Fibroblast of peridontal ligament (primary cell): Measurements from ENCODE around the gene HPS4.
A peak's percentile ranks its signal among the peaks of the same experiment; 100 is the strongest.
"Not testable (repeated sequence)": the region's sequence is repeated elsewhere in the genome, so short reads cannot be mapped to it uniquely, and the experiment has no call there.

Experiments used
- DNase-seq: peaks from one replicate; pipeline ENCODE4 v3.0.0-alpha.2; 2010; ENCODE audit errors: extremely low read depth

HPS4 gene

DNA sequence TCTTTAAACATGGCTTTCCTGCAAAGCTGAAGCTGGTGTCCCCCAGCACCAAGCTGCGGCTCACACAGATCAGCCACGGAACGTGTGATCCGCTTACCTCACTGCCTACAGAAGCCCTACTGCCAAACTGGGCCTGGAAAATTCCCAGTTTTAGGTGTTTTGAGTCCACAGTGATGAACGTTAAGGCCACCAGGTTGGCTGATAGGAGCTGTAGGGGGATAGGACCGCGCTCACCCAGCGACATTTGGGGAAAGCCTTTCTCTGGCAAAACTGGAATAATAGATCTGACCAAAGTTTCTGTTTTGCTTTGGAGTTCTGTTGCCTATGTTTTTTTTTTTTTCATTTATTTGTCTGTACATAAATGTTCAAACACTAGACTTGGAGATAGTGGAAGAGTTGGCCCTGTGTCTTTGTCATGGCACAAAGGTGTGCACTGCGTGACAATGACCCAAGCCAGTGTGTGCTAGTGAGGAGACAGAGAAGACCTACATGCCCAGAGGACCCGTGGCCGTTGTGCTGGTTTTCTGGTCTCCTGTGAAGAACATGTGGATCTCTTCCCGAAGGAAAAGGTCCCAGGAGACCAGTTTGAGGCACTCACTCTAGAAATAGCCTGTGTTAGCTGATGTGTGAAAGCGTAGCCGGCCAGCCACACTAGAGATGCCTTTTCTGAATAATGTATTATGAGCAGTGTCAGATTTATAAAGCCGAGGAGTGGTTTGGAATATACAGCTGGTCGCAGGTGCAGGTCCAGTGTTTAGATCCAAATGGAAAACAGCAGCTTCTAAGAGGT lies 39.5 kb downstream of the HPS4 start:
- no peak for DNase-seq

DNA sequence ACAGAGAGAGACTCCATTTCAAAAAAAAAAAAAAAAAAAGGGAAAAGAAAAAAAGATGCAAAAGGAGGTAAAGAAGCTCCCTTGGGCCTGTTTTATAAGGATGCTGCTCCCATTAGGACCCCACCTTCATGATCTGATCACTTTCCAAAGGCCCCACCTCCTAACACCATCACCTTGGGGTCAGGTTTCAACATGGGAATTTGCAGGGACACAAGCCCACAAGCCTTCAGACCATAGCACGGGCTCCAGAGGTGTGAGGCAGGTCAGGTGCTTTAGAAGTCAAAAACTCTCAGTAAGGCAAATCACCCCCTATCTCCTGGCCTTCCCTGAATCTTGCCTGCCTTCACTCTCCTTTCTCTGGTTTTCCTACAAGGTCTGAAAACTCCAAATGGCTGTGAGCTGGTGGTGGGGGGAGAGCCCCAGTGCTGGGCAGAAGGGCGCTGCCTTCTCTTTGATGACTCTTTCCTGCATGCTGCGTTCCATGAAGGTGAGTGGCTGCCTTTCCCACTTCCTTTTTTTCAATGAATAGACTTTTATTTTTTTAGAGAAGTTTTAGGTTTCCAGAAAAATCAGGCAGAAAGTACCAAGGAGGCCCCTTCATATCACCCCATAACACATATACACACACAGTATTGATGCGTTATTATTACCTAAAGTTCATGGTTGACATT lies 41.4 kb downstream of the HPS4 start:
- no peak for DNase-seq

DNA sequence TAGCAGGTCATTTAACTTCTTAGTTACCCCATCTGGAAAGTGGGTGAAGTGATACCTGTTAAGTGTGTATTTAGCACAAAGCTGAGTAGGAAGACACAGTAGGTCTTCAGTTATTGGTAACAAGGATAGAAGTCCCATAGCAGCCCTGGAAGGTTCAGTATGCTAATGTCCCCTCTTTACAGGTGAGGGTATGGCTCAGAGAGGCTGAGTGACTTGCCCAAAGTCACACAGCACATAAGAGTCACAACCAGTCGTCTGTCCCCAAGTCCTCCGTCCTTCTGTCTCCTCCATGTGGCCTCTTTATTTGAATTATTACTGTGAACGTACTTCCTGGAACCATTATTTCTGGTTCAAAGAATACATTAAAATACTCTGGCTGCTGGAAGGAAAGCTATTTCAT lies 44.0 kb downstream of the HPS4 start:
- DNase-seq, result no peak

DNA sequence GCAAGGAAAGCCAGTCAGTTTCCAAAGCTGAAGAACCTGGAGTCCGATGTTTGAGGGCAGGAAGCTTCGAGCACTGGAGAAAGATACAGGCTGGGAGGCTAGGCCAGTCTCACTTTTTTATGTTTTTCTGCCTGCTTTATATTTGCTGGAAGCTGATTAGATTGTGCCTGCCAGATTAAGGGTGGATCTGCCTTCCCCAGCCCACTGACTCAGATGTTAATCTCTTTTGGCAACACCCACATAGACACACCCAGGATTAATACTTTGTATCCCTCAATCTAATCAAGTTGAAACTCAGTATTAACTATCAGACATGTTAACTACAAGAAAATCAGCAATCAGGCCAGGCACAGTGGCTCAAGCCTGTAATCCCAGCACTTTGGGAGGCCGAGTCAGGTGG lies 44.8 kb downstream of the HPS4 start:
- DNase-seq, result not testable (repeated sequence)

DNA sequence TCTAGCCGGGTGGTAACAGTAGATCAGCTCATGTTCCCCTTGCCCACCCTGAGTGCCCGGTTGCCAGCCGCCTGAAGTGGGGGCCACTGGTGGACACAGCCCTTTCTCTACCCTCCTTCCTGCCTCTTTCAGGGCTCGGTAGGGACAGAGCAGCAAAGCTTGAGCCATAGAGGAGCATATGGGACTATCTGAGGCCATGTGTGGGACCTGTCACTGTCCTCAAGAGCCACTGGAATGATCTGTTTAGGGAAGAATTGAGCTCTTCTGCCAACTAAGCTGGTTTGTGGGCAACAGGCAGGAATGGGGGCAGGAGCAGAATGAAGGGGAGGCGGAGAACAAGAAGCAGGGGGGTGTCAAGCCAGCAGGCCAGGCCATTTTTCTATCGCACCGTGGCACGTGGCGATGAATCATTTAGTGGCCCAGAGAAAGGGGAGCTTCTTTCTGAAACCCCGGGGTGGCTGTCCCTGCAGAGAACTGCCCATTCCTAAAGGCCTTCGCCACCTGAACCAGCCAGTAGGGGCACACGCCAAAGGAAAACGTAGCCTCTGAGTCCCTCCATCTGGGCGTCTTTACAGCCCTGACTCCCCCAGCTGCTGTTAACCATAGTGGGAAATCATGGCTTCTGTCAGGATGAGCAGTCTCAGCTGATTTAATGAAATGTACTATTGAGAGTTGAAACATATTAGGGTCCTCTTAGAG lies 45.7 kb downstream of the HPS4 start:
- no peak for DNase-seq

DNA sequence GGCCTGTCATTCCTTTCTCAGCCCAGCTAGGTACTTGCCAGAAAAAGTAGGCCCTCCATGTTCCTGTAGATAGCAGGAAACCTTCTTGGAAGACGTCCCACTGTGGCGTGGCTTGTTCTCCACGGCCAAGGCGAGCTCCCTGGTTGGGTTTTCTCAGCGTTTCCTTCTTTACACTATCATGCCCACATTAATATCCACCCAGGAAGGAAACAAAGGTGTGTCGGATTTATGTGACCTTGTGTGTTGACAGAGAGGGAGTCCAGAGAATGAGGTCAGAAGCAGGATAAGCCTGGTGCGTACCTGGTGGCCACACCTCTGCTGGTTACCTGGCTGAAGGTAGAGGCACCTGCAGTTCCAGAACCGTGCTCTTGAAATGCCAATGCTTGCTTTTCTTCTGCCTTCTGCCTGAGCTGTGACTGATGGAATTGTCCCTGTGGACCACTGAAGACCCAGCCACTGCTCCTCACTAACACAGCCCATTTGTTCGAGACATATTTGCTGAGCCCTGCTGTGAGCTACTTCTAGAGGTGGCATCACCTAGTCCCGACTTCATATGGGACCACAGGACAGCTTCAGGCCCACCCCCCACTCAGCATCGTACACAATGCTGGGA lies 46.6 kb downstream of the HPS4 start:
- DNase-seq, result no peak

DNA sequence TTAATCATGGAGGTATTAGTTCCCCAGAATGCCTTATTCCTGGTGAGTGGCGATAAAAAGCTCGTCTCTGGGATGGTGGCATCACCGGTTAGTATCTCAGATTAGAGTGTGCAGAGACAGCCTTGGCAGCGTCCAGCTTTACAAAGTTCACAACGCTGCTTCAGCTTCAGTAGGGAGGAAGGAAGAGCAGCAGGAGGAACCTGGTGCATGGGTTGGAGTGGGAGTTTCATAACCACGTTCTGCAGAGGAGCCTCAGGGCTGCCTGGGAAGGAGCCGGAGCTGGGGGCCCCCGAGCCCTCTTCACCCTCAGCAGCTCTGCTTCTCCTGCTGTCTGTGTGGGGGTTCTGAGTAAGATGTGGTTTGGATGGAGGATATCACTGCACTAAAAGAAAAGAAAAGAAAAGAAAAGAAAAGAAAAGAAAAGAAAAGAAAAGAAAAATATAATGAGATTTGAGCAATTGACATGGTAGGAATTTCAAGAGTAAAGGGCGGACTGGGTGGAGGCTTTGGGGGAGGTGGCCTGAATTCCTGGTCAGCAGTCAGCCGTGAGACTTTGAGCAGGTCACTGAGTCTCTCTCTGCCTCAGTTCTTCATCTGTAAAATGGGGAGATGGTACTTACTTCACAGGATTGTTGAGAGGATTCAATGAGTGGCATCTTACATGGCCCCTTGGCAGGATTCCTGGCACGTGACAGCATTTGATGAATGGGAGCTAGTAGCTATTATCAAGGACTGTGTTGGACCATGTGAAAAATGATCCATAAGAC lies 48.1 kb downstream of the HPS4 start:
- DNase-seq, result no peak

DNA sequence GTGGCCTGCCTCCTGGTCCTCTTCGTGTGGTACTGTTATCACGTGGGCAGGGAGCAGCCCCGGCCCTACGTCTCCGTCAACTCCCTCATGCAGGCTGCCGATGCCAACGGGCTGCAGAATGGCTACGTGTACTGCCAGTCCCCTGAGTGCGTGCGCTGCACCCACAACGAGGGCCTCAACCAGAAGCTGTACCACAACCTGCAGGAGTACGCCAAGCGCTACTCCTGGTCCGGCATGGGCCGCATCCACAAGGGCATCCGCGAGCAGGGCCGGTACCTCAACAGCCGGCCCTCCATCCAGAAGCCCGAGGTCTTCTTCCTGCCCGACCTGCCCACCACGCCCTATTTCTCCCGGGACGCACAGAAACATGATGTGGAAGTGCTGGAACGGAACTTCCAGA lies 49.8 kb downstream of the HPS4 start:
- DNase-seq, result no peak

DNA sequence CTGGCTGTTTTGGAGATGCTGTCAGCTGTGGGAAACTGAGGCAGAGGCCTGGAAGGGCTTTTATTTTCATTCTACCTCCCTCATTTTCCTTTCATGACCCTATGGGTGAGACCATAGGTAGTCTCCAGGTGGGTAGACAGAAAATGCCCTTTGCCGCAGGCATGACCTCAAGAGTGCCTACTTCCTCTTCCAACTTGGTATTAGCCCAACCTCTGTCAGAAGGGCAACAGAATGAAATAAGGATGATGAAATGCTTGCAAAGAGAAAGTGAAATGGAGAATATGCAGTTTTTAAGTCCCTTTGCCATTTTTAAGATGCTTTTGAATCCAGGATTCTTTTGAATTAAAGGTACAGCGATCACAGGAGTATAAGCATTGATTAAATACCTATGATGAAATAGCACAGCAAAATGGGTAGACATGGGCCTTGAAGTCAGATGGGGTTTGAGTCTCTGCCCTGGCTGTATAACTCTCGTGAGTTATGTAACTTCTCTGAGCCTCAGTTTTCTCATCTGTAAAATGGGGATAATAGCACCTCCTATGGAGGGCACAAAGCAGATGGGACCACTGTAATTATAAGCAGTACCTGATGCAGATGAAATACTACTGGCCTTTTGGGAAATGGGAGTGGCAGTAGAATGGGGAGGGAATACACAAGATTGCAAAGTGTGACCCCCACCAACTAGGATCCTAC lies 50.8 kb downstream of the HPS4 start:
- DNase-seq, result no peak

DNA sequence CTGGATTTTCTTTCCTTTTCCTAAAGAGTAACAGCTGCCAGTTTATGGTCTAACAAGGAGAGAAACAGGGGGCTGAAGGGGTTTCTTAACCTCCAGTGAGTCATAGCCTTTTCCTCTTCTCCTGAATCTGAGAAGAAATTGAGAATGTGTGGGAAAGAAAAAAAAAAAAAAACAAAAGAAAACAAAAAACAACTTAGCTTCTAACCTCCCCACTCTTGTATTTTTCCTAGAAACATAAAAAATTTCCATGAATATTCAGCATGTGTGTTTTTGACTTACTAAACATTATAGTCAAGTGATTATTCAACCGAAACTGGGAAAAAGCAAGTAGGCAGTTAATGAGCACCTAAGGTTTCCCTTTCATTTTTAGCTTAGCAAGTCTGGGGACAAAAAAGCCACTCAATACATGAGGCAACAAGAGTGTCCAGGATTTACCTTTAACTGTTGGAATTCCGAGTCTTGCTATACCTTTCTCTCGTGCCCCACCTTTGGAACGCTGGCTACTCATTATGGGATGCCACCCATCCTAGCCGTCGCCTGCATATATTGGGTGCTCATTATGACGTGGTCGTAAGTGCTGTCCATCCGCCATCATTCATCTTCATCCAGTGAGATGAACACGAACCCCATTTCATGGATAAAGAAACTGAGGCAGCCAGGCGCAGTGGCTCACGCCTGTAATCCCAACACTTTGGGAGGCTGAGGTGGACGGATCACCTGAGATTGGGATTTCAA lies 52.2 kb downstream of the HPS4 start:
- no peak for DNase-seq

DNA sequence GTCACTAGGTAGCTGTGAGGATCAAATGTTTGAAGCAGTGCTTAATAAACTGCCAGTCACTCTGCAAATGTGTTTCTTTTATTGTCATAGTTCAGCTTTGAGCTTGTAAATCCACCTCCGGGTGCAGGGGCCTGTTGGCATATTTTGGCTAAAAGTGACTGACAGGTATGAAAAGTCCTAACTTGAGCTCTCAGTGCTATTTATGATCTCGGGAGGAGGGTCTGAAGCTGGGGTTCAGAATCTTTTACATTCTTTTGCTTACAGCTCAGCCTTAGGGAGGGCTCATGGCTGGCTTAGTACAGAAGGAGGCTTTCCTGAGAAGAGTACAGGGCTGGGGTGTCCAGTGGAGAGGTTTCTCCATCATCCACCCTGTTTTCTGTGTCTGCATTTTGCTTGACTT lies 53.0 kb downstream of the HPS4 start:
- DNase-seq, result no peak

DNA sequence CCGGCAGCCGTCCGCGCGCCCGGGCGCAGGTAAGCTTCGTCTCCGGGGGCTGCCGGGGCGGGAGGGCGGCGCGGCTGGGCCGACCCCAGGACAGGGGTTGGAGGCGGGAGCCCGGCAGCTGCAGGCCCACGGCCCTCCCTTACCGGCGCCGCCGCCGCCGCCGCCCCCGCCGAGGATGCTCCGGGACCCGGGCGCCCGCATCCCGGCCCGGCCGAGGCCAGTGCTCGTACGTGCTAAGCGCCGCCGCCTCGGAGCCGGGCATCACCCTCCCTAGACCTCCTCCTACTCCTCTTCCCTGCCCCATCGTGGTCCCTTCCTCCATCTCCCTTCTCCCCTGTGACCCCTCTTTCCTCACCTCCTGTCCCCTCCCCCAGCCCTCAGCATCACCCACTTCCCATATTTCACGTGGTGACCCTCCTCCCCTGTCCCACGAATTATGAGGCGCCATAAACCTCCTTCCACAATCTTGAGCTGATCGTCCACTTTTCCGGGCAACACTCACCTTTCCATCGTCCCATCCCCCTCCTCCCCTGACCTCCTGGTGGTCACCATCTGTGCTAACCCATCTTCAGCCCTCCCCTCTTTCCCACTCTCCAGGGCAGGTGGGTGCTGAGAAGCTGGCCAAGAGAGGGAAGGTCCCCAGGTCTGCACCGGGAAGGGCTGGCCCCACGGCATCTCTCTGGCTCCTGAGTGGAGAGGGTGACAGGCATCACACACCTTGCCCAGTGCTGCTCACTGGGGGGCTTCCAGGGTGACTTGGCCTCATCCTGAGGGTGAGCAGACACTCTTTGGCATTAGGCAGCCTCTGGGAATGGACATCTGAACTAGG lies 53.9 kb downstream of the HPS4 start:
- no peak for DNase-seq

DNA sequence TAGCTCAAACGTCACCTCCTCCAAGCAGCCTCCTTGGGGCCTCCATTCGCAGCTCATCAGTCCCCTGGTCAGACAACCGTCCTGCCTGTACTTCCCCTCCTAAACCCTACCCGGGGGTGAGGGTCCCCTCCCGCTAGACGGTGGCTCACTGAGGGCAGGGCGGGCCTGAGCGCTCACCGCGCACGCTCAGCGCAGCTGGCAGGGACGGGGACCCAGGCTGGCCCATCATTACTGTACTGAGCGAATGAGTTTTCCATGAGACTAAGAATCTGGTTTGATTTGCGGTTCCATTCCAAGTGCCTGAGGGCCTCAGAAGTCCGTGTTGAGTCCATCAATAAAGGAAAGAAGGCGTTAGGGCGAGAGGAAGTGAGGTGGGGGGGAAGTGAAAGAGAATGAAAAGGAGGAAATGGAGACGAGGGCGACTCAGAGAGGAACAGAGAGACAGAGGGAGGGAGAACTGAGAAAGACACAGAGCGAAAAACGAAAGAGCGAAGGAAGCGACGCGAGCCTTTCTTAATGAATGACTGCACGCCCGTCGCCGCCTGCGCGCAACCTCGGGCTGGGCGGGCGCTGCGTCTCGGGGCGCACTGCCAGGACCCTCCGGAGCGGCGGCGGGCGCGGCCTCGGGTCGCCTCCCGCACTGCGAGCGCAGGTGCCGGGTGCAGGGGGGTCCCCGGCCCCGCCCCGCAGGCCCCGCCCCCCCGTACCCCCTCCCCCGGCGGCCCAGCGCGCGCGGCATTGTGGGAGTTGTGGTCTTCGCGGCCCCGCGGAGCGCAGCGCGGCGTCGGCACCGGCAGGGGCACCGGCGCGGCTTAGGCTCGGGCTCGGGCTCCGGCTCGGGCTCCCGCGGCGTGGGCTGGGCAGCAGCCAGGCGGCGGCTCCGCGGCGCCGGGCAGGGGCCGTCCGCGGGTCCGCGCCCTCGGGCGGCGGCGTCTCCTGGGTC lies 54.8 kb downstream of the HPS4 start, which contains the start of gene ASPHD2:
ASPHD2 (plus strand) TSS at position 746 of the 943 bp plus-strand sequence. CDS start 4,356 bp downstream, outside the sequence.
- DNase-seq, result peak; percentile 62

DNA sequence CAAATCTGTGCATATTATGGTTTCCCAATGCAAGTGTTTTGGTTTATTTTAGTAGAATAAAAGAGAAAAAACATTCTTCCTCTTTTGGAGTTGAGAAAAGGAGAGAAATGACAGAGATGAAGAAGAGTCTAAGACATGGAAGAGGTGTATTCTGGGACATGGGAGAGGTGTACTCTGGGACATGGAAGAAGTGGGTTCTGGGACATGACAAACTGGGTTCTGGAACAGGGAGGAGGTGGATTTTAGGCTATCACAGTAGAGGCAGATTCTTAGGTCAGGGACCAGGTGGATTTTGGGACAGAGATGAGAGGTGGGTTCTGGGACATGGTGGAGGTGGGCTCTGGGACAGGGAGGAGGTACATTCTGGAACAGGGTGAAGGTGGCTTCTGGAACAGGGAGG lies 56.7 kb downstream of the HPS4 start:
- DNase-seq, result no peak

DNA sequence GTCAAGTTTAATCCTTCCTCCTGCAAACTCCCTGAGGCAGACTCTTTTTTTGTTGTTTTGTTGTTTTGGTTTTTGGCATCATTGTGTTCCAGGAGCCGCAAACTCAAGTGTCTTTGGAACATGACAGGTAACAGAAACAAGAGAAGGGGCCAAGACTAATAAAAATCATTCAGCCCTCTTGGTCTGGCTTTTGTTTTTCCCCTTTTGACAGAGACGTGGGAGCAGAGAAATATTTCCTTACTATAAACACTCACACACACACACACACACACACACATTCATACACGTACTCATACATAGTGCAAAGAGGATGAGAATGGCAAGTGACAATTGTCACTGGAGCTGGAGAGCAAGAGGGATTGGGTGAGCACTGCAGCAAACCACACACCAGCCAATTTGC lies 65.0 kb downstream of the HPS4 start:
- DNase-seq, result no peak

DNA sequence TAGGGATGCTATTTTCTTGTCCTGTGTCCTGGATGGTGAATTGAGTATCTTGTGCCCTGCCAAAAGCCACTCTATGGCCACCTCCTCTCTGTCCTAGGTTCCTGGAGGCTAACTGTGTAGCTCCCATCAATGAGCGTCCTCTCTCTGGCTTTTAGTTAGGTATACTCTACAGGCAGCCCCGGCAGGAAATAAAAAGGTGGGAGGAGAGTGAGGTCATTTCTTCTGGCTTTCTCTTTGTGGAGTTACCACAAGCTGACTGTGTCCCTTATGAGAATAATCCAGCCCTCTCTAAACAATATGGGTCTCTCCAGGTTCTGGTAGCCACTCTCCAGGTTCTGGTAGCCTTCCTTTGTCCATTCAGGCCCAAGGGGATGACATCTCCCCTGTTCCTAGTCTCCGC lies 66.2 kb downstream of the HPS4 start:
- DNase-seq, result no peak

DNA sequence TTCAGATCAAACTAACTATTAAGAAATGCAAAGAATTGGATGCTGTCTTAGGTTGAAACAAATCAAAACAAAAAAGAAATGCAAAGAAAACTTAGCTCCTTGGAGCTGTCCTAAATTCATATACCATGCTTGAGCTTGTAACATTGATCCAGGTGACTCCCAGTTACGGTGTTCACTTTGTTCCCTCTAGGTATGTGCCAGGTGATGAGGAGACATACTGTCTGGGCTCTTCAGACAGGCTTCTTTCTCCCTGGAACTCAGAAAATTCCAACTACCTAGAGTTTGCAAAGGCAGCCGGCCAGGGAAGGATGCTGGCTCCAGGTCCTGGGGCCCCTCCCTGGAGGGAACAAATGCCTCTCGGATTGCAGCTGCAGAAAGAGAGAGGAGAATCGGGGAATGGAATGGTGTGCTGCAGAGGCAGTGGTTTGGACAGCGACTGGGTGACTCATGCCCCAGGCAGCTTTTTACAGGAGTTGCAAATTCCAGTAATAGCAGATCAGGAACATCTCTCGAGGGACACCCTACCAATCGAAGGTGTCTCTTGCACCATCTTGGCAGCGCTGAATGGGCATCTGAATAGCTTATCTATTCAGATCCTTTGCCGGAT lies 66.8 kb downstream of the HPS4 start:
- peak; percentile 62 for DNase-seq

DNA sequence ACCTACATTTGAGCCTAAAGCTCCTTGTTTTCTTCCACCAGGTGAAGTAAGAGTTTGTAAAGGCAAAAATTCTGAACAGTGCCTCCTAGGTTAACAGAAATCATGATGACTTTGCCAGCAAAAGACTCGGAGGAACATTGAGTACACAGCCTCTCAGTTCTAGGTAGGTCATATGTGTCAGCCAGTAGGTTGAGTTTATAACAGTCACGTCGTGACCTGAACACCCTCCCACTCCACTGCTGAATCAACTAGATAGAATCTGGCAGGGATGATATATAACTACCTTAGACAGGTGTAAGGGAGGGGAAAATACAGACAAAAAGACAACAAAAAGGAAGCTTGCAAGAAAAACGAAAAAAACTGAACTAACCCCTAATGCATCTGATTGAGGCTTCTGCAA lies 67.3 kb downstream of the HPS4 start:
- DNase-seq, result no peak
